ENCODE results near the gene WDFY4.

Gene WDFY4

GRCh38 chr10:49007129-49007528, 322.5 kb downstream of the WDFY4 start:
- no peak for DNase-seq (ENCODE audit: low read depth in 3 of 3, low spot score in 1 of 3)

GRCh38 chr10:49008091-49008490, 323.4 kb downstream of the WDFY4 start:
- no peak for DNase-seq (ENCODE audit: low read depth in 3 of 3, low spot score in 1 of 3)

DNA sequence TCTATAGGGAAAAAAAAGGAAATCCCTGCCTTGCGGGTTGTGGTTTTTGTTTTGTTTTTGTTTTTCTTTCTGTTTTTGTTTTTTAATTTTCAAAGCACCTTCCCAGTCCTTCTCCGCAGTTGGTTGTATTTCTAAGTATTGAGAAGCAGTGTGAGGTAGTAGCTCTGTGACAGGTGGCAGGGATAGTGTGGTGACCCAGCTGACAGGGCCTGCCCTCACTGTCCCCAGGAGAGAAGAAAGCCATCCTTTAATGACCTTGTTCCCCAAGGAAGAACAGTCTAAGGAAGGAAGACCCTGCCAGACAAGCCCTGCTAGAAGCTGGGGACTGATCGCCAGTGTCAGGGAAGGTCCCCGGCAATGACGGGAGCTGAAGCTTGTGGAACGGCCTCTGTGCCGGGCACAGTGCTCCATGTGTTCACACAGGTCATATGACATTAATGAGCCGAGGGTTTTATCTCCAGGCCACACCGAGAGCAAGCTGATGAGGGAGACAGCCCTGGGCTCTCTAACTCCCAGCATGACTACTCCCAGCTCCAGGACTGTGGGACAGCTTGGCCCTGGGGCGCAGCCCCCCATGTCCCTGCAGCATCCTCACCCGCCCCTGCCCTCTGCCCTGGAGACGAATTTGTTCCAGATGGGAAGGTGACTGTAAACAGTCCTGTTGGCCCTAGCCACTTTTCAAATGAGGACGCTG, 324.0 kb downstream of the WDFY4 start:
- no peak for DNase-seq (ENCODE audit: low read depth in 3 of 3, low spot score in 1 of 3)

- no peak for DNase-seq (ENCODE audit: low read depth in 3 of 3, low spot score in 1 of 3)
Observed at GRCh38 chr10:49009199-49009979, 324.7 kb downstream of the WDFY4 start.

DNA sequence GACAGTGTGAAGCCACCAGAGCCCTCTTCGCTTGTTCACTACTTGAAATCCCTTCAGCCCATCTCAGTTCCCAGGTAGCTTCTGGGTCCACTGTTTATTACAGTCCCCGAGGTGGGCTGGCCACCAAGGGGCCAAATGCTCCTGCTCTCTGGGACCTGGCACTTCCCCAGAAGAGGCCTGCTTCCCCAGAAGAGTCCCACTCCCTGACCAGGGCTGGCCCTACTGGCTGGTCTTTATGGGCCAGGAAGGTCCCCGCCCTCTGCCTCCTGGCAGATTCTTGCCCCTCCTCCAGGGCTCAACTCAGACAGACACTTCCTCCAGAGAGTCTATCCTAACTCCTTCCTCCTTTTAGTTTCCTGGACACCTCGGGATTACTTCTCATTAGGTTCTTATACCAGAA, 325.6 kb downstream of the WDFY4 start:
- DNase-seq (ENCODE audit: low read depth in 3 of 3, low spot score in 1 of 3), result no peak

DNA sequence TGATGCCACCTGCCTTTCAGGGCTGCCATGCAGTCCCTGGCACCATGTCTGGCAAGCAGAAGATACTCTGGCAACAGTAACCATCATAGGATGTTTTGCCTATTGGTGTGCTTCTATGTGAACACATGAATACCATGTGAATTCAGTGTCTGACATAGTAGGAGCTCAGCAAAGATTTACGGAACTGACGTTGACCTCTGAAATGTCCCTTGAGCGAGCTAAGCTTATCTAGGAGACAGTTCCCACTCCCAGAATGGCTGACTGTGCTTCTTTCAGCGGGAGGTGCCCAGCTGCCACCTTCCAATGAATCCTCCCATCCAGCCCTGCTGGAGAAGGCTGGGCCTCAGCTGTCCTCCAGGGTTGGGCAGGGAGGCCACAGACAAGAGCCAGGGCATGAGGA, 326.2 kb downstream of the WDFY4 start:
- DNase-seq (ENCODE audit: low read depth in 3 of 3, low spot score in 1 of 3), result no peak

DNA sequence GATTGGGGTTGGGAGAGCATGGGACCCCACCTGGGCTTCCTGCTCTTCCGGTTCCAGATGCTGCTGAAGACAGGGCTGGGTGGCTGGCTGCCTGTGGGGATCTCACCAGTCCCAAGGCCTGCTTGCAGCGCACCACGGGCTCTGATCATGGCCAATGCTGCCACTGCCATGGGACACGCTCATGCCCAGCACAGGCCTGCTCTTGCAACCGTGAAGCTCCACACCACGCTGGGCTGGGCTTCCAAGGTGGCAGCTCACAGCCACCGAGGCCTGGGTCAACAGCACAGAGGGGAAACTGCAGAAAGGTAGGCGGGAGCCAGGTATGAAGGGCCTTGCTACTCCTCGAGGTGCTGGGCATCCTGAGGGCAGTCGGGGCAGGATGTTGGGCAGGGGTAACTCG, 327.1 kb downstream of the WDFY4 start:
- no peak for DNase-seq (ENCODE audit: low read depth in 3 of 3, low spot score in 1 of 3)

GRCh38 chr10:49012603-49013002, 327.9 kb downstream of the WDFY4 start:
- DNase-seq (ENCODE audit: low read depth in 3 of 3, low spot score in 1 of 3), result no peak

DNA sequence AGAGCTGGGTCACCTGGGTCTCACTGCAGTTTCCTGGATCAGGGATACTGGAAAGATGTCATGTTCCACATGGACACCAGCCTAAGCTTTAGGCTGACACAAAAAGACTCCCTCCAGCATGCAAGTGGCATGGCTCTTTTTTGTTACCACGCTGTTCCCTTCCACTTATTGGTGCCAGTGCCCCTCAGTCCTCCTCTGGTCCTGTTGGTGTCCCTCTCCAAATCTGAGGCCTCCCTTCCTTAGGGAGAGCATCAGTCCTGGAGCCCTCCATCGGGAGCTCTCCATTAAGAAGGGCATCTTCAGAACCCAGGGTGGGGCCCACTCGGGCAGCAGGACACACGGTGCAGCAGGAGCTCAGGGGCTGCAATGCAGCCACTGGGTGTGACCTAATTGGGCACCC, 331.0 kb downstream of the WDFY4 start:
- no peak for DNase-seq (ENCODE audit: low read depth in 3 of 3, low spot score in 1 of 3)

DNA sequence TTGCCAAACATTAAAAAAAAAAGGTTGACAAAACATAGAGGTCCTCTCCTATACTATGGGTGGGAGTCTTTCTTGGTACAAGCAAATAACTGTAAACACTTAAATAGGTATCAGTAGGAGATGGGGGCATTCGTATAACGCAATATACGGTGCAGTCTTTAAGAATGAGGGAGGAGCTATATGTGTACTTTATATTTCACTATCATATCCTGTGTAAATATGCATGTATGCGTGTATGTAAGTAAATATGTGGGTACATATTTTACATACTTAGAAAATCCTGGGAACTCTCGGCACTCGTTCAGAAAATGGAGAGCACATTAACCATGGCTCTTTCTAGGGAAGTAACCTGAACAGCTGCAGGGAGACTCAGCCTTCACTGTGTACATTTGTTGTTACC, 337.0 kb downstream of the WDFY4 start:
- no peak for DNase-seq (ENCODE audit: low read depth in 3 of 3, low spot score in 1 of 3)

GRCh38 chr10:49023071-49023470, 338.4 kb downstream of the WDFY4 start:
- no peak for DNase-seq (ENCODE audit: low read depth in 3 of 3, low spot score in 1 of 3)

DNA sequence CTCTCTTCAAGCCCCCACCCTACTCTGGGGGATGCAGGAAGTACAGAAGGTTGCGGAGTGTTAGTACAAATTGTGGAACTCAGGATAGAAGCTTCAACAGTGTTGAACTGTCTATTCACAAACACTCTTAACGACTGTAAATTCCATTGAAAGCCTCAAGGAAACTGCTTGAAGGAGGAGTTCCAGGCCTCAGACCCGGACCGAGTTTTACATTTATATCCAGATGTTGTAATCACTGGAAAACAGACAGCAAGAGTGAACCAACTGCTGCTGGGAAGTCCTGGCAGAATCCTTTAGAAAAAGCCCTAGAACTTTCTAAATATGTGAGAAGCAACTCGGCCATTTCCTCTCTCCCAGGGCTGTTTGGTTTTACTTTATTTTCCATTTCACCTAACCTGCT, 339.1 kb downstream of the WDFY4 start:
- DNase-seq (ENCODE audit: low read depth in 3 of 3, low spot score in 1 of 3), result no peak

DNA sequence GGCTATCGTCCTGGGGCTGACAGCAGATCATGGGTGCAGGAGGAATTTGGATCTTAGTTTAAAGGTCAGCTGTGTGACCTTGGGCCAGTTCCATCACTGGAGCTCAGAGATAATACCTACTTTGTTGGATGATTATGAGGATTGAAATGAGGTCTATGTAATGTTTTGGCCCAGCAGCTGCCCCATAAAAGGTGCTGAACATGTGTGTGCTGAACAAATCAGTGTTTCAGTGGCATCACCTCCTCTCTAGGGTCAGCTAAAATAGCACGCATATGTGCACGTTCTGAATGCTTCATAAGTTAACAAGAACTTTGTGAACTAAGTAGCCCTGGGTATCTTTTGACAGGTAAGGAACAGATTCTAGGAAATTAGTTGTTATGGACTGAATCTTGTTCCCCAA, 339.8 kb downstream of the WDFY4 start:
- DNase-seq (ENCODE audit: low read depth in 3 of 3, low spot score in 1 of 3), result no peak

DNA sequence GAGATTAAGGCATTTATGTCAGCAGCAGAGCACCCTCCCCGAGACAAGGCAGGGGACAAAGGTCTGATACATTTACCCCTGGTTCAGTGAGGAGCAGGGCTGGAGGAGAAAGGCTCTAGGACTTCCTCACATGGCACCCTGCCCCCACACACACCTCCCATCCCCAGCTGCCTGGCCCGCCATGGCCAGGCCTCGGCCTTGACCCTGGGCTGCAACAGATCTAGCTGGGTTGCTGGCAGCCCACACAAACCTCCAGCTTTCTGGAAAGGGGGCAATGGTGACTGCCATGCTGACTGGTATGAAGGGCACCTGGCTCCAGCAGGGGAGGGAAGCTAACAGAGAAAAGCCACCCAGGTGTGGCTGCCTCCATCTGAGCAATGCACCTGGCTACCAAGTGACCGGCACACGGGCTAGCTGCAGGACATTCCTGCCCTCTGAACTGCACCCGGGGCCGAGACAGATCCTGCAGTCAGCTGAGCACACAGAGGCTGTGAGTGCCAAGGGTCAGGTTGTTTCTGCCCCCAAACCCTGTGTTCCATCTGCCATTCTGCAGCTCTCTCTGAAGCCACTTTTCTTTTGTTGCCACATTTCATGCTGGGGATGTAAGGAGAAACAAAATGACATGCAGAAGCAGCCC, 340.8 kb downstream of the WDFY4 start:
- DNase-seq (ENCODE audit: low read depth in 3 of 3, low spot score in 1 of 3), result no peak

DNA sequence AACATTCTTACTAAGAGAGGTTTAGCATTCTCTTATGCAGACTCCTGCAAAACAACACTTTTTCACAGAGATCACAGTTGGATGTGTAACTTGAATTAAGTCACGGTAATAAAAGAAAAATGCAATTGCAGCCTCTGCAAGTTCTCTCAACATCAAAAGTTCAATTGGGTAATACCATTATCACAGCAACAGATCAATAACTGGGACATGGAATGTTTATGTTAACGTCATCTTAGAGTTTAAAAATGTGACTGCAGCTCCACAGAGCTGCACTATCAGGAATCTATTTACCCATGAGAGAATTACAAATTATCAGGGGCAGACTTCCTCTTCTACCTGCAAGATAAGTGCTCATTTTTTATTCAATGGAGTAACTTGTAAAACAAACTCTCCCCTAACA, 344.0 kb downstream of the WDFY4 start:
- DNase-seq (ENCODE audit: low read depth in 3 of 3, low spot score in 1 of 3), result no peak

DNA sequence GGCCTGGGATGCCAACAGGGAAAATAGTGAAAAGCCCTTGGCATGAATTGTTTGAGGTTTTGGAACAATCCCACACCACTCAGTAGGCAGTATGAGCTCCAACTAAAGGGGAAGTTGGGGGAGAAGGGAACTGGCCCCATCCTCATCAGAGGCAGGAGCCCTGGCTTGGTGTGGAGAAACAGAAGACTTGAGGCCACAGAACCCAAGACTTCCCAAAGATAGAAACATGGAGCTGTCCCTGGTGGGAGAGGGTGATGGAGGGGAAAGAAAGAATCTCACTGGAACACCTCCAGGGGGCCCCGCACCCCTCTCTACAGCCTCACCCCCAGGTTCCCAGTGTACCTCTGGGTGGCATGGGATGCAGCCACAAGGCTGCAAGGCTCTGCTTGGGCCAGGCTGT, 345.0 kb downstream of the WDFY4 start:
- DNase-seq (ENCODE audit: low read depth in 3 of 3, low spot score in 1 of 3), result no peak

Measured in stimulated activated CD4-positive, alpha-beta T cell treated with anti-CD3 and anti-CD28 coated beads, TNF-alpha, amount 100 ng/mL, for 1 hour (primary cell).